ENCODE results near the gene PLEKHS1. TPM values are rescaled to one million over a fixed set of nuclear protein-coding genes. Genes with fewer than 3 reads are reported as not detected.

Gene PLEKHS1
- total RNA-seq, 1 experiment from 2014 or later, result not detected

GRCh38 chr10:113765910-113766309 lies 14.4 kb downstream of the PLEKHS1 start:
- Mint-ChIP-seq H3K27ac (no peak overlapping the region), H3K27me3 (ENCODE audit: low read depth) (peaks cover 2% of the 10 kb centered on the region), H3K4me3 (no peak overlapping the region), H3K4me1 (no peaks in the 10 kb centered on the region), H3K36me3 (ENCODE audit: insufficient read depth in 1 of 3, low read depth in 3 of 3) (peaks cover 2 to 8% (median 5%) of the 10 kb centered on the region in 3 experiments; a peak in 6 of 7 replicates), H3K9me3 (peaks cover 12 to 13% of the 10 kb centered on the region in 2 experiments)
- H3K14ac ChIP-seq (ENCODE audit: insufficient read depth, low read length), result no peak overlapping the region
- H3K27ac ChIP-seq (ENCODE audit: insufficient read length, low read depth, low read length), result no peak overlapping the region
- H2AFZ ChIP-seq (ENCODE audit: low read length), result no peak overlapping the region
- no peak overlapping the region for H3K9ac ChIP-seq (ENCODE audit: extremely low read depth, insufficient read length, low read length)
- H2BK20ac ChIP-seq (ENCODE audit: low read depth, low read length, poor library complexity, severe bottlenecking), result no peak overlapping the region
- TF ChIP-seq CTCF (conservative IDR thresholded peaks at IDR 0.05), result no peak
- H4K5ac ChIP-seq (ENCODE audit: insufficient read length, low read depth, low read length), result no peak overlapping the region
- H4K8ac ChIP-seq (replicated peaks; ENCODE audit: insufficient read length, low read depth, low read length), result no peak overlapping the region
- no peak overlapping the region for H2BK15ac ChIP-seq (ENCODE audit: low read depth, low read length)
- H3K23me2 ChIP-seq (ENCODE audit: insufficient read length, low read depth, low read length, poor library complexity, severe bottlenecking), result no peaks in the 10 kb centered on the region
- no peak overlapping the region for H3K23ac ChIP-seq (ENCODE audit: insufficient read length, low read depth, low read length)
- H3K4me1 ChIP-seq (ENCODE audit: insufficient read depth, low read length), result no peaks in the 10 kb centered on the region
- H2BK12ac ChIP-seq (ENCODE audit: insufficient read length, low read depth, low read length), result no peak overlapping the region
- no peaks in the 10 kb centered on the region for H3K9me3 ChIP-seq (ENCODE audit: control insufficient read depth, low read depth, low read length)
- no CpG with 5 or more reads among the region's 3 CpGs for WGBS (ENCODE audit: extremely low coverage, insufficient read length, low lambda C conversion rate)
- H2BK5ac ChIP-seq (ENCODE audit: insufficient read length, low read length), result no peak overlapping the region
- H3K4ac ChIP-seq (ENCODE audit: low read depth, low read length), result no peak overlapping the region
- H3K27me3 ChIP-seq (ENCODE audit: insufficient read depth, low read length), result no peaks in the 10 kb centered on the region
- H3T11ph ChIP-seq (ENCODE audit: low read length), result no peak overlapping the region
- H3K79me1 ChIP-seq (ENCODE audit: insufficient read depth, low read depth, low read length, poor library complexity, severe bottlenecking), result no peaks in the 10 kb centered on the region
- no peaks in the 10 kb centered on the region for H4K20me1 ChIP-seq (ENCODE audit: control insufficient read depth, insufficient read depth, insufficient read length)
- no peak overlapping the region for H3K4me2 ChIP-seq (ENCODE audit: insufficient read depth, insufficient read length, low read length)
- no peak overlapping the region for H2BK120ac ChIP-seq (ENCODE audit: low read depth, low read length, poor library complexity, severe bottlenecking)
- H2AK5ac ChIP-seq (ENCODE audit: insufficient read length, low read length), result no peak overlapping the region
- no peak overlapping the region for H4K91ac ChIP-seq (ENCODE audit: insufficient read length, low read depth, low read length)
- no peaks in the 10 kb centered on the region for H3K79me2 ChIP-seq (ENCODE audit: insufficient read depth, low read length)
- no peak for DNase-seq
- no peak overlapping the region for H3K18ac ChIP-seq (ENCODE audit: insufficient read length, low read depth, low read length)
- H3K56ac ChIP-seq (ENCODE audit: insufficient read length, low read depth, low read length), result no peak overlapping the region
